Measurements from ENCODE around the gene PARP14. TPM values are rescaled to one million over a fixed set of nuclear protein-coding genes. Genes with fewer than 3 reads are reported as not detected.
A peak's percentile ranks its signal among the peaks of the same experiment; 100 is the strongest.

The PARP14 gene
- total RNA-seq, 2 experiments from 2014 or later = 29.0 to 31.6 TPM

- Mint-ChIP-seq H3K4me3 (no peak overlapping the region), H3K27me3 (no peaks in the 10 kb centered on the region), H3K36me3 (ENCODE audit: low read depth) (peaks cover 16% of the 10 kb centered on the region), H3K27ac (peak overlapping the region; percentile 25), H3K9me3 (no peaks in the 10 kb centered on the region), H3K4me1 (ENCODE audit: low read depth) (peaks cover 35% of the 10 kb centered on the region)
- no peaks in the 10 kb centered on the region for H3K27me3 ChIP-seq (ENCODE audit: control insufficient read depth in 1 of 2, insufficient read depth in 2 of 2, low read length in 2 of 2)
- ChIA-PET CTCF (interaction anchor here (1.3 kb wide), 1 partner anchor 8 kb away, joined by 5 read pairs; no protein-coding TSS in a partner anchor), POLR2A (interaction anchor here (0.7 to 0.8 kb wide), 2 partner anchors 106 to 139 kb away, joined by 3 to 5 read pairs; partner anchors contain the start of gene HSPBAP1)
- peaks cover 19% of the 10 kb centered on the region for H3K36me3 ChIP-seq (ENCODE audit: insufficient read depth, low read length)
- H3K9me3 ChIP-seq (ENCODE audit: control insufficient read depth in 1 of 2, insufficient read depth in 1 of 2, low read length in 2 of 2) = no peaks in the 10 kb centered on the region
- TF ChIP-seq, protein P1, sequence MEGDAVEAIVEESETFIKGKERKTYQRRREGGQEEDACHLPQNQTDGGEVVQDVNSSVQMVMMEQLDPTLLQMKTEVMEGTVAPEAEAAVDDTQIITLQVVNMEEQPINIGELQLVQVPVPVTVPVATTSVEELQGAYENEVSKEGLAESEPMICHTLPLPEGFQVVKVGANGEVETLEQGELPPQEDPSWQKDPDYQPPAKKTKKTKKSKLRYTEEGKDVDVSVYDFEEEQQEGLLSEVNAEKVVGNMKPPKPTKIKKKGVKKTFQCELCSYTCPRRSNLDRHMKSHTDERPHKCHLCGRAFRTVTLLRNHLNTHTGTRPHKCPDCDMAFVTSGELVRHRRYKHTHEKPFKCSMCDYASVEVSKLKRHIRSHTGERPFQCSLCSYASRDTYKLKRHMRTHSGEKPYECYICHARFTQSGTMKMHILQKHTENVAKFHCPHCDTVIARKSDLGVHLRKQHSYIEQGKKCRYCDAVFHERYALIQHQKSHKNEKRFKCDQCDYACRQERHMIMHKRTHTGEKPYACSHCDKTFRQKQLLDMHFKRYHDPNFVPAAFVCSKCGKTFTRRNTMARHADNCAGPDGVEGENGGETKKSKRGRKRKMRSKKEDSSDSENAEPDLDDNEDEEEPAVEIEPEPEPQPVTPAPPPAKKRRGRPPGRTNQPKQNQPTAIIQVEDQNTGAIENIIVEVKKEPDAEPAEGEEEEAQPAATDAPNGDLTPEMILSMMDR (IDR thresholded peaks at IDR 0.05) = no peak
- DNase-seq (no peak), ATAC-seq (ENCODE audit: poor library complexity) (no peak)
- no peak overlapping the region for H3K27ac ChIP-seq (ENCODE audit: low read depth in 1 of 2, low read length in 2 of 2)
- intact Hi-C loops (cut with DNase I, micrococcal nuclease) = loop anchor here in 1 of 2 experiments (5.0 to 10.0 kb wide), 4 partner anchors 105 to 1022 kb away; partner anchors contain the start of genes EAF2, HACD2, HCLS1 and HSPBAP1
- no peak overlapping the region for H3K4me3 ChIP-seq (ENCODE audit: low read length)
- H3K4me1 ChIP-seq (ENCODE audit: insufficient read depth, low read length) = peaks cover 23% of the 10 kb centered on the region
Observed at GRCh38 chr3:122687298-122687697, 6.7 kb downstream of the PARP14 start.

DNA sequence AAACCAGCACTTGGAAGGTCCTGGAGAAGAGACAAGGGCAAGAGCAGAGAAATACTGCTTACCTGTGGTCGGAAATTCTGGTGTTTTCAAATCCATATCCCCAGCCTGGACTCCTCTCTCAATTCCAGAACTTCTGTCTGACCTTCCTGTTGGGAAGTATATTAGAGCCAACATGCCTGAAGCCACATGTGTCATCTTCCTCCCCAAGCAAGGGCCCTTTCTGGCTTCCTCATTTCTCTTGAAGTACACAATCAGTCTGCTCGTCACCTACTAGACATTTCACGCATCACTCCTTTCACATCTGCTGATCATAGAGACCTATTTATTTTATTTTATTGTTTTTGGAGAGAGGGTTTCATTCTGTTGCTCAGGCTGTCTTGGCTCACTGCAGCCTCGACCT, 8.4 kb downstream of the PARP14 start:
- H3K9me3 Mint-ChIP-seq = no peaks in the 10 kb centered on the region
- Histone ChIP-seq H3K4me3 (ENCODE audit: low read length) (no peak overlapping the region), H3K27ac (ENCODE audit: low read depth in 1 of 2, low read length in 2 of 2) (no peak overlapping the region), H3K9me3 (ENCODE audit: control insufficient read depth in 1 of 2, insufficient read depth in 1 of 2, low read length in 2 of 2) (no peaks in the 10 kb centered on the region), H3K36me3 (ENCODE audit: insufficient read depth, low read length) (peaks cover 34% of the 10 kb centered on the region), H3K27me3 (ENCODE audit: control insufficient read depth in 1 of 2, insufficient read depth in 2 of 2, low read length in 2 of 2) (no peaks in the 10 kb centered on the region), H3K4me1 (ENCODE audit: insufficient read depth, low read length) (peaks cover 7% of the 10 kb centered on the region)
- ChIA-PET POLR2A (no interaction called here), CTCF (no interaction called here)
- no peaks in the 10 kb centered on the region for H3K27me3 Mint-ChIP-seq
- no peak overlapping the region for H3K27ac Mint-ChIP-seq
- DNase-seq (no peak), ATAC-seq (ENCODE audit: poor library complexity) (no peak)
- peaks cover 24% of the 10 kb centered on the region for H3K4me1 Mint-ChIP-seq (ENCODE audit: low read depth)
- TF ChIP-seq, protein P1 (IDR thresholded peaks at IDR 0.05) = no peak
- H3K36me3 Mint-ChIP-seq (ENCODE audit: low read depth) = peaks cover 33% of the 10 kb centered on the region
- intact Hi-C loops (cut with DNase I, micrococcal nuclease) = loop anchor here in 1 of 2 experiments (5.0 to 10.0 kb wide), 4 partner anchors 103 to 1024 kb away; partner anchors contain the start of genes EAF2, HACD2, HCLS1 and HSPBAP1
- H3K4me3 Mint-ChIP-seq = no peak overlapping the region

- H3K27ac Mint-ChIP-seq = no peak overlapping the region
- H3K27me3 ChIP-seq (ENCODE audit: control insufficient read depth in 1 of 2, insufficient read depth in 2 of 2, low read length in 2 of 2) = no peaks in the 10 kb centered on the region
- DNase-seq (no peak), ATAC-seq (ENCODE audit: poor library complexity) (no peak)
- peaks cover 34% of the 10 kb centered on the region for H3K36me3 Mint-ChIP-seq (ENCODE audit: low read depth)
- H3K36me3 ChIP-seq (ENCODE audit: insufficient read depth, low read length) = peaks cover 34% of the 10 kb centered on the region
- H3K4me1 ChIP-seq (ENCODE audit: insufficient read depth, low read length) = peaks cover 7% of the 10 kb centered on the region
- ChIA-PET CTCF (no interaction called here), POLR2A (no interaction called here)
- TF ChIP-seq, protein P1 (IDR thresholded peaks at IDR 0.05) = no peak
- no peak overlapping the region for H3K4me3 ChIP-seq (ENCODE audit: low read length)
- H3K9me3 Mint-ChIP-seq = no peaks in the 10 kb centered on the region
- intact Hi-C loops (cut with DNase I, micrococcal nuclease) = loop anchor here in 1 of 2 experiments (5.0 to 10.0 kb wide), 4 partner anchors 103 to 1025 kb away; partner anchors contain the start of genes EAF2, HACD2, HCLS1 and HSPBAP1
- no peak overlapping the region for H3K27ac ChIP-seq (ENCODE audit: low read depth in 1 of 2, low read length in 2 of 2)
- no peak overlapping the region for H3K4me3 Mint-ChIP-seq
- H3K4me1 Mint-ChIP-seq (ENCODE audit: low read depth) = peaks cover 18% of the 10 kb centered on the region
- H3K9me3 ChIP-seq (ENCODE audit: control insufficient read depth in 1 of 2, insufficient read depth in 1 of 2, low read length in 2 of 2) = no peaks in the 10 kb centered on the region
- no peaks in the 10 kb centered on the region for H3K27me3 Mint-ChIP-seq
Observed at GRCh38 chr3:122689587-122689986, 8.9 kb downstream of the PARP14 start.
